ENCODE data around the gene PCDH1.

GRCh38 chr5:141906517-141906916 lies 28.3 kb upstream of the PCDH1 start:
- TF ChIP-seq POLR2A (IDR thresholded peaks at IDR 0.05; ENCODE audit: low read depth, low read length) (no peak), POLR2AphosphoS5 (IDR thresholded peaks at IDR 0.05; ENCODE audit: low read depth, low read length) (no peak)
